Epidermal melanocyte (primary cell): Measurements from ENCODE around the gene FAM120A.

Source experiments
- DNase-seq: peaks from one replicate; pipeline ENCODE4 v3.0.0; 2011; ENCODE audit warnings: low spot score; ENCODE audit not compliant: insufficient read length

Gene FAM120A

GRCh38 chr9:93592643-93593021 is 141.1 kb downstream of the FAM120A start:
- DNase-seq: no peak

GRCh38 chr9:93593144-93593658 is 141.7 kb downstream of the FAM120A start:
- DNase-seq: no peak

GRCh38 chr9:93594041-93594756 is 142.7 kb downstream of the FAM120A start:
- no peak for DNase-seq

GRCh38 chr9:93595461-93595860 is 144.0 kb downstream of the FAM120A start:
- no peak for DNase-seq

- DNase-seq: no peak
Measured at GRCh38 chr9:93595861-93596365, 144.4 kb downstream of the FAM120A start.

- no peak for DNase-seq
Measured at GRCh38 chr9:93596399-93596798, 144.9 kb downstream of the FAM120A start.

- DNase-seq: no peak
Measured at GRCh38 chr9:93597142-93597706, 145.7 kb downstream of the FAM120A start.

GRCh38 chr9:93597871-93598646 is 146.6 kb downstream of the FAM120A start:
- no peak for DNase-seq

- no peak for DNase-seq
Measured at GRCh38 chr9:93598647-93599241, 147.3 kb downstream of the FAM120A start.

GRCh38 chr9:93599571-93600403 is 148.3 kb downstream of the FAM120A start:
- DNase-seq: no peak

GRCh38 chr9:93600504-93600903 is 149.0 kb downstream of the FAM120A start:
- no peak for DNase-seq

GRCh38 chr9:93601063-93601462 is 149.6 kb downstream of the FAM120A start:
- DNase-seq: no peak

- DNase-seq: no peak
Measured at GRCh38 chr9:93601666-93602065, 150.2 kb downstream of the FAM120A start.

GRCh38 chr9:93603011-93603410 is 151.5 kb downstream of the FAM120A start:
- DNase-seq: no peak

- DNase-seq: no peak
Measured at GRCh38 chr9:93603906-93604326, 152.4 kb downstream of the FAM120A start.

GRCh38 chr9:93606187-93606586 is 154.7 kb downstream of the FAM120A start:
- DNase-seq: no peak

GRCh38 chr9:93610206-93610605 is 158.7 kb downstream of the FAM120A start:
- no peak for DNase-seq

- DNase-seq: no peak
Measured at GRCh38 chr9:93612052-93612795, 160.7 kb downstream of the FAM120A start.

- no peak for DNase-seq
Measured at GRCh38 chr9:93612796-93613154, 161.3 kb downstream of the FAM120A start.

- DNase-seq: no peak
Measured at GRCh38 chr9:93613174-93613573, 161.7 kb downstream of the FAM120A start.
